ENCODE measurements around the gene RAET1E. TPM values are rescaled to one million over a fixed set of nuclear protein-coding genes. Genes with fewer than 3 reads are reported as not detected.

Gene RAET1E
- total and polyA plus RNA-seq, 8 donors: 0.19 to 2.6 TPM; not detected in 6

Other genes with a start within 250 kb of the RAET1E start
- gene KATNA1, start 249.4 kb downstream of the RAET1E start, total RNA-seq: 10 to 100 TPM in 4 of 5 donors, 1 to 10 TPM in 1; 8.1 to 29.8 (median 26.8) TPM
- gene KATNA1, start 249.4 kb downstream of the RAET1E start, polyA plus RNA-seq: 10 to 100 TPM in 2 of 3 donors, 1 to 10 TPM in 1; 9.2 to 20.2 (median 10.4) TPM
- 100 to 1,000 TPM in 1 of 5 donors, 10 to 100 TPM in 4; 10.7 to 109 (median 28.4) TPM for gene LATS1, start 180.0 kb downstream of the RAET1E start, total RNA-seq
- gene LATS1, start 180.0 kb downstream of the RAET1E start, polyA plus RNA-seq: 1 to 10 TPM; 3.8 to 5.0 (median 4.1) TPM
- gene NUP43, start 151.6 kb downstream of the RAET1E start, total RNA-seq: 10 to 100 TPM in 4 of 5 donors, 1 to 10 TPM in 1; 1.2 to 51.9 (median 39.0) TPM
- gene NUP43, start 151.6 kb downstream of the RAET1E start, polyA plus RNA-seq: 1 to 10 TPM; 5.2 to 9.0 (median 6.3) TPM
- gene PCMT1, start 148.4 kb downstream of the RAET1E start, total RNA-seq: 100 to 1,000 TPM in 1 of 5 donors, 10 to 100 TPM in 3, 1 to 10 TPM in 1; 2.6 to 109 (median 78.6) TPM
- gene PCMT1, start 148.4 kb downstream of the RAET1E start, polyA plus RNA-seq: 10 to 100 TPM; 35.6 to 44.5 (median 42.0) TPM
- 10 to 100 TPM in 3 of 5 donors, 1 to 10 TPM in 2; 1.8 to 80.8 (median 23.9) TPM for gene LRP11, start 33.8 kb downstream of the RAET1E start, total RNA-seq
- gene LRP11, start 33.8 kb downstream of the RAET1E start, polyA plus RNA-seq: 10 to 100 TPM in 1 of 3 donors, 1 to 10 TPM in 2; 2.0 to 18.1 (median 7.4) TPM
- gene RAET1G, start 25.0 kb upstream of the RAET1E start, total RNA-seq: under 1 TPM in 1 of 5 donors, not detected in 4; 0.89 TPM
- 1 to 10 TPM in 1 of 3 donors, not detected in 2; 3.1 TPM for gene RAET1G, start 25.0 kb upstream of the RAET1E start, polyA plus RNA-seq
- gene ULBP2, start 43.9 kb upstream of the RAET1E start, total RNA-seq: 1 to 10 TPM in 1 of 5 donors, not detected in 4; 1.4 TPM
- gene ULBP2, start 43.9 kb upstream of the RAET1E start, polyA plus RNA-seq: under 1 TPM in 2 of 3 donors, not detected in 1; 0.31 to 0.43 TPM
- gene ULBP1, start 65.8 kb upstream of the RAET1E start, total RNA-seq: 1 to 10 TPM in 1 of 5 donors, not detected in 4; 1.3 TPM
- gene ULBP1, start 65.8 kb upstream of the RAET1E start, polyA plus RNA-seq: under 1 TPM in 1 of 3 donors, not detected in 2; 0.03 TPM
- not detected for gene RAET1L, start 127.4 kb upstream of the RAET1E start, total RNA-seq
- 1 to 10 TPM in 2 of 3 donors, not detected in 1; 1.1 to 5.0 TPM for gene RAET1L, start 127.4 kb upstream of the RAET1E start, polyA plus RNA-seq
- gene ULBP3, start 171.0 kb upstream of the RAET1E start, total RNA-seq: 1 to 10 TPM in 2 of 5 donors, under 1 TPM in 1, not detected in 2; 0.87 to 4.6 (median 2.0) TPM
- gene ULBP3, start 171.0 kb upstream of the RAET1E start, polyA plus RNA-seq: 1 to 10 TPM in 1 of 3 donors, under 1 TPM in 1, not detected in 1; 0.20 to 1.2 TPM
- 10 to 100 TPM in 1 of 5 donors, 1 to 10 TPM in 1, under 1 TPM in 1, not detected in 2; 0.55 to 13.8 (median 9.8) TPM for gene PPP1R14C, start 244.9 kb upstream of the RAET1E start, total RNA-seq
- gene PPP1R14C, start 244.9 kb upstream of the RAET1E start, polyA plus RNA-seq: 1 to 10 TPM in 1 of 3 donors, under 1 TPM in 1, not detected in 1; 0.25 to 4.1 TPM